ENCODE results near the gene DEFB123. TPM values are rescaled to one million over a fixed set of nuclear protein-coding genes. Genes with fewer than 3 reads are reported as not detected.

The DEFB123 gene
- total RNA-seq, 1 experiment from 2014 or later: not detected

DNA sequence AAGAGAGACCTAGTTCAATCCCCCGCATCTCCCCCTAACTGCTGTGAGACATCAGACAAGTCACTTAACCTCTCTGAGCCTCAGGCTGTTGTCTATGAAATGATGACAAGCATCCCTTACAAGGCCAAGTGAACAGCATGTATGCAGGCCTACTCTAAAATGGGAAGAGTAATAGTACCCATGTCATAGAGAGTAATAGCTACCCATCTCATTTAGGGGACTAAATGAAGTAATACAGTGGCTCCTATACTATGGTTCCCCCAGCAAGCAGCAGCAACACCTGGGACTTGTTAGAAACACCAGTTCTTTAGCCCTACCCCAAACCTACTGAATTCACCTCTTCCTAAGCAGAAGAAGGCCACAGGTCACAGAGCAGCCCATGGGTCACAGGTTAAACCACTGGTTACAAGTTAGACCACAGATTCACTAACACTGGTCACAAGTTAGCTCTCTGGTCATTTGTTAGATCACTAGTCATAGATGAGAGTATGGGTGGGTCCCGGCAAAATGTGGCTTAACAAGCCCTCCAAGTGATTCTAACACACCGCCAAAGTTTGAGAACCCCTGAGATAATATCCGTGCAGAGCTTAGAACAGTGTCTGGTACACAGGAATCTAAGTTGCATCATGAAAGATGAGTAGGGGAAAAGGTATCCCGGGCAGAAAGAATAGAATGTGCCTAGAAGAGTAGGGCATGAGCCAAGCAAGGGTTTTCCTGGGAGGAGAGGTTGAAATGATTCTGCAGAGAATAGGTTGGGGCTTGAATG, 33.1 kb downstream of the DEFB123 start:
- Histone ChIP-seq H3K27ac (no peak overlapping the region), H3K4me1 (replicated peaks; ENCODE audit: insufficient read depth) (peaks cover 8% of the 10 kb centered on the region; the same call in 1 of the 2 replicates), H2AFZ (no peak overlapping the region), H3K9me3 (ENCODE audit: insufficient read depth, low read depth) (no peaks in the 10 kb centered on the region), H3K4me2 (peak overlapping the region; percentile 30; the same call in 1 of the 2 replicates), H3K4me3 (no peak overlapping the region), H3K9me2 (ENCODE audit: insufficient read depth) (no peaks in the 10 kb centered on the region), H3K36me3 (ENCODE audit: low read depth) (no peaks in the 10 kb centered on the region), H3F3A (ENCODE audit: insufficient read depth, low read depth) (peaks cover 5% of the 10 kb centered on the region; the same call in 1 of the 2 replicates), H3K79me2 (ENCODE audit: low read depth) (no peaks in the 10 kb centered on the region), H4K20me1 (ENCODE audit: insufficient read depth) (no peaks in the 10 kb centered on the region), H3K27me3 (ENCODE audit: insufficient read depth, low read depth) (peaks cover 23% of the 10 kb centered on the region)
- ChIA-PET CTCF (no interaction called here), POLR2A (ENCODE audit: unreplicated experiment) (interaction anchor here (0.6 kb wide), 1 partner anchor 10 kb away, joined by 5 read pairs; no protein-coding TSS in a partner anchor)
- BruUV-seq (replicated peaks): no TSS peak
- no peak for DNase-seq
- TF ChIP-seq CTCF (conservative IDR thresholded peaks at IDR 0.05) (no peak), EZH2 (IDR thresholded peaks at IDR 0.05; ENCODE audit: low read depth) (no peak)
- intact Hi-C loops (cut with micrococcal nuclease; ENCODE audit: unreplicated experiment): no loop called here

DNA sequence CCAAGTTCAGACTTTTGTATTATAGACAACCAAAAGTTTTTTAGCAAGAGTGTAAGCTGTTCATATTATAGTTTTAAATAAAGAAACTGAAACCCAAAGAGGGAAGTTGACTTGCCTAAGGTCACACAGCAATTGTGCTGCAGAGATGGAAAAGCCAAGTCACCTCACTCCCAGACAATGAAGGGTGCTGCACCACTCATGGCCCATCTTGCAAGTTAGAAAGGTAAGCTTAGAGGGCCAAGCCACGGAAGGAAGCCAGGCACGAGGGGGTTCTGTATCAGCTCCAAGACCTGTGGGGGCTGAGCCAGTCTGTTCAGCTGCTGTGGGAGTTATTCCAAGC, 33.6 kb downstream of the DEFB123 start:
- ChIA-PET CTCF (no interaction called here), POLR2A (ENCODE audit: unreplicated experiment) (no interaction called here)
- no peaks in the 10 kb centered on the region for H3K9me2 ChIP-seq (ENCODE audit: insufficient read depth)
- H2AFZ ChIP-seq: no peak overlapping the region
- H4K20me1 ChIP-seq (ENCODE audit: insufficient read depth): no peaks in the 10 kb centered on the region
- no peaks in the 10 kb centered on the region for H3K36me3 ChIP-seq (ENCODE audit: low read depth)
- no peak for DNase-seq
- no peak overlapping the region for H3K27ac ChIP-seq
- no TSS peak for BruUV-seq (replicated peaks)
- H3K79me2 ChIP-seq (ENCODE audit: low read depth): no peaks in the 10 kb centered on the region
- 0 out of 2 replicates have a peak overlapping the region, but pooled peaks have one; percentile 30 for H3K4me2 ChIP-seq
- peaks cover 23% of the 10 kb centered on the region for H3K27me3 ChIP-seq (ENCODE audit: insufficient read depth, low read depth)
- H3K9me3 ChIP-seq (ENCODE audit: insufficient read depth, low read depth): no peaks in the 10 kb centered on the region
- intact Hi-C loops (cut with micrococcal nuclease; ENCODE audit: unreplicated experiment): no loop called here
- TF ChIP-seq EZH2 (IDR thresholded peaks at IDR 0.05; ENCODE audit: low read depth) (no peak), CTCF (conservative IDR thresholded peaks at IDR 0.05) (no peak)
- peaks cover 5% of the 10 kb centered on the region; the same call in 1 of the 2 replicates for H3F3A ChIP-seq (ENCODE audit: insufficient read depth, low read depth)
- H3K4me3 ChIP-seq: no peak overlapping the region
- H3K4me1 ChIP-seq (replicated peaks; ENCODE audit: insufficient read depth): peaks cover 8% of the 10 kb centered on the region; the same call in 1 of the 2 replicates

GRCh38 chr20:31474758-31475427, 34.5 kb downstream of the DEFB123 start, which contains the start of the genes DEFB124 and REM1:
Gene DEFB124, minus strand, starts transcription at chr20:31475127. Its CDS starts 2,114 bp downstream, at chr20:31473013.
Gene REM1, plus strand, starts transcription at chr20:31475288. Its CDS starts 1,158 bp downstream, at chr20:31476446.
- H4K20me1 ChIP-seq (ENCODE audit: insufficient read depth): no peaks in the 10 kb centered on the region
- no peak within 1 kb of the TSS for H3K27ac ChIP-seq
- no peaks in the 10 kb centered on the region for H3K36me3 ChIP-seq (ENCODE audit: low read depth)
- DNase-seq: no peak
- H3K27me3 ChIP-seq (ENCODE audit: insufficient read depth, low read depth): peaks cover 23% of the 10 kb centered on the region
- peaks cover 8% of the 10 kb centered on the region; the same call in 1 of the 2 replicates for H3K4me1 ChIP-seq (replicated peaks; ENCODE audit: insufficient read depth)
- CTCF ChIA-PET: no interaction called here
- peaks cover 5% of the 10 kb centered on the region; the same call in 1 of the 2 replicates for H3F3A ChIP-seq (ENCODE audit: insufficient read depth, low read depth)
- BruUV-seq (replicated peaks): no TSS peak
- no peak within 1 kb of the TSS for H2AFZ ChIP-seq
- H3K79me2 ChIP-seq (ENCODE audit: low read depth): no peaks in the 10 kb centered on the region
- 0 out of 2 replicates have a peak within 1 kb of the TSS, but pooled peaks have one; percentile 30 for H3K4me2 ChIP-seq
- H3K9me3 ChIP-seq (ENCODE audit: insufficient read depth, low read depth): no peaks in the 10 kb centered on the region
- H3K4me3 ChIP-seq: no peak within 1 kb of the TSS
- intact Hi-C loops (cut with micrococcal nuclease; ENCODE audit: unreplicated experiment): no loop called here
- no peak for TF ChIP-seq CTCF (conservative IDR thresholded peaks at IDR 0.05)
- no peak for TF ChIP-seq EZH2 (IDR thresholded peaks at IDR 0.05; ENCODE audit: low read depth)
- H3K9me2 ChIP-seq (ENCODE audit: insufficient read depth): no peaks in the 10 kb centered on the region
- POLR2A ChIA-PET (ENCODE audit: unreplicated experiment): no interaction called here
